Upper lobe of right lung (tissue), 1 donor: ENCODE measurements around the gene GPR137. TPM values are rescaled to one million over a fixed set of nuclear protein-coding genes. Genes with fewer than 3 reads are reported as not detected.

ENCODE experiments used
- ATAC-seq: fragments of 200-7000 bp; cut with Tn5 transposase; one replicate; pipeline ENCODE4 v1.9.1; 2020; ENCODE audit warnings: mild to moderate bottlenecking, moderate library complexity
- DNase-seq: peaks from one replicate; pipeline ENCODE4 v3.0.0-alpha.2; 2020
- H3K27ac ChIP-seq: fragments of 200-600 bp; one replicate; pipeline ENCODE4 v1.8.0; 2022
- H3K27me3 ChIP-seq: fragments of 200-600 bp; one replicate; pipeline ENCODE4 v1.8.0; 2022; ENCODE audit warnings: mild to moderate bottlenecking
- H3K36me3 ChIP-seq: fragments of 200-600 bp; one replicate; pipeline ENCODE4 v1.8.0; 2022
- H3K4me1 ChIP-seq: fragments of 200-600 bp; one replicate; pipeline ENCODE4 v1.8.0; 2022
- H3K4me3 ChIP-seq: fragments of 200-600 bp; one replicate; pipeline ENCODE4 v1.8.0; 2022; ENCODE audit warnings: mild to moderate bottlenecking
- H3K9me3 ChIP-seq: fragments of 200-600 bp; one replicate; pipeline ENCODE4 v1.8.0; 2022
- CTCF ChIP-seq: fragments of 200-600 bp; IDR thresholded peaks from one replicate; pipeline ENCODE4 v1.8.0; 2022; ENCODE audit warnings: antibody characterized with exemption
- intact Hi-C: fragments of 100-400 bp; cut with DNase I; formaldehyde crosslinking; loops from one replicate; pipeline ENCODE4 v1.11.0; 2022
- total RNA-seq: library from RNA; stranded (reverse); fragmentation: NEBNext Ultra II Directional; extraction: Animal tissue kit (Norgen Biotek cat#: 25700); gene quantifications from one replicate; pipeline ENCODE4 v1.2.1, GENCODE V29; 2021
- donor health status: DM: no; HTN: yes; CAD: no; lungs with severe emphysema.

GPR137 gene
- total RNA-seq, 1 donor from 2014 or later: 38.6 TPM

GRCh38 chr11:64259533-64260067, 26.0 kb upstream of the GPR137 start:
- no peak overlapping the region for H3K4me3 ChIP-seq
- ATAC-seq (no peak), DNase-seq (no peak)
- intact Hi-C loops: no loop called here
- H3K27ac ChIP-seq: no peak overlapping the region
- H3K9me3 ChIP-seq: no peaks in the 10 kb centered on the region
- H3K36me3 ChIP-seq: peaks cover 75% of the 10 kb centered on the region
- no peak for TF ChIP-seq CTCF
- no peaks in the 10 kb centered on the region for H3K27me3 ChIP-seq
- H3K4me1 ChIP-seq: no peaks in the 10 kb centered on the region

- no peak for TF ChIP-seq CTCF
- ATAC-seq: no peak
- Histone ChIP-seq H3K4me3 (no peak overlapping the region), H3K36me3 (peaks cover 74% of the 10 kb centered on the region), H3K27ac (no peak overlapping the region), H3K27me3 (no peaks in the 10 kb centered on the region), H3K9me3 (no peaks in the 10 kb centered on the region), H3K4me1 (no peaks in the 10 kb centered on the region)
- no peak for DNase-seq
- intact Hi-C loops: no loop called here
Measured at GRCh38 chr11:64260147-64260708, 25.4 kb upstream of the GPR137 start.

GRCh38 chr11:64261556-64262080, 24.0 kb upstream of the GPR137 start:
- no peaks in the 10 kb centered on the region for H3K27me3 ChIP-seq
- DNase-seq (no peak), ATAC-seq (no peak)
- intact Hi-C loops: no loop called here
- H3K4me3 ChIP-seq: no peak overlapping the region
- no peak overlapping the region for H3K27ac ChIP-seq
- TF ChIP-seq CTCF: no peak
- H3K9me3 ChIP-seq: no peaks in the 10 kb centered on the region
- H3K36me3 ChIP-seq: peaks cover 79% of the 10 kb centered on the region
- no peaks in the 10 kb centered on the region for H3K4me1 ChIP-seq

GRCh38 chr11:64262271-64263002, 23.2 kb upstream of the GPR137 start:
- no peak overlapping the region for H3K27ac ChIP-seq
- DNase-seq (peak; percentile 64), ATAC-seq (no peak)
- H3K4me1 ChIP-seq: peaks cover 5% of the 10 kb centered on the region
- H3K4me3 ChIP-seq: no peak overlapping the region
- no peaks in the 10 kb centered on the region for H3K9me3 ChIP-seq
- no peaks in the 10 kb centered on the region for H3K27me3 ChIP-seq
- intact Hi-C loops: no loop called here
- TF ChIP-seq CTCF: no peak
- H3K36me3 ChIP-seq: peaks cover 74% of the 10 kb centered on the region

GRCh38 chr11:64263021-64263946, 22.4 kb upstream of the GPR137 start:
- no peak overlapping the region for H3K4me3 ChIP-seq
- H3K27ac ChIP-seq: no peak overlapping the region
- no peak for TF ChIP-seq CTCF
- peaks cover 13% of the 10 kb centered on the region for H3K4me1 ChIP-seq
- no peaks in the 10 kb centered on the region for H3K9me3 ChIP-seq
- intact Hi-C loops: no loop called here
- DNase-seq (peak; percentile 65), ATAC-seq (no peak)
- peaks cover 68% of the 10 kb centered on the region for H3K36me3 ChIP-seq
- H3K27me3 ChIP-seq: no peaks in the 10 kb centered on the region
